HG02623 (cell line): ENCODE measurements around the gene TTLL5.
"Not testable (repeated sequence)": the region's sequence is repeated elsewhere in the genome, so short reads cannot be mapped to it uniquely, and the experiment has no call there.

Experiments used
- ATAC-seq: cut with Tn5 transposase; IDR thresholded peaks from one replicate; pipeline ENCODE4 v1.9.1; 2021; ENCODE audit warnings: moderate library complexity; ENCODE audit not compliant: unreplicated experiment

Gene TTLL5

DNA sequence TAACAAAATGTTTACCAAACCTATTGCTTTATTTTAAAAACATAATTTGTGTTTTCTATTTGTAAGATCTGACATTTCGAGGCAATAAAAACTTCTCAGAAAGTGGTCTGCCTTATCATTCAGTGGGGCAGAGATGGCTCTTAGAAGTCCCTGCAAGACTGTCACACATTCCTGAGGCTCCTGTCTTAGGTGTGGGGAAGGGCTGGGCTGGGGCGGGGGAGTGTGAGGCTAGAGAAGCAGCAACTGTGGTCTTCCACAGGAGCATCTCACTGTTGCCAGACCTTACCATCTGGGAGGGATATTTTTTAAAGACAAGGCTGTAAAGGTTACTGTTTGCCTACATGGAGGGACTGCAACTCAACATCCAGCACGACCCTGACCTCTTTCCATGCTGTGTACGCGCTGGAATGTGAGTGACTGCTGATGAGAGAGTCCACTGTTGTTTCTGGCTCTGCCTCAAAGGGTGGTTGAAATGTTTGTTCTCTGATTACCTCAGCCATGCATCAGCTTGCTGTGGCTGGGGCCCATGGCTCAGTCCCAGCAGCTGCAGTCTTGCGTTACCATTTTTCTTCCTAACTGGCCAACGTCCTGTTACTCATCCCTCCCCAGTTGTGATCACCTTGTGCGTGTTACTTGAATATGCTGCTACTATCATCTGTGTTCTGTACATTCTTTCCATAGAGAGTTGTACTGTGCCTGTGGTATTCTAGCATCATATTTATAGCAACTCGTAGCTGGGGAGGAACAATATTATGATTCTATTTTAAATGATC, 12.8 kb upstream of the TTLL5 start:
- no peak for ATAC-seq

DNA sequence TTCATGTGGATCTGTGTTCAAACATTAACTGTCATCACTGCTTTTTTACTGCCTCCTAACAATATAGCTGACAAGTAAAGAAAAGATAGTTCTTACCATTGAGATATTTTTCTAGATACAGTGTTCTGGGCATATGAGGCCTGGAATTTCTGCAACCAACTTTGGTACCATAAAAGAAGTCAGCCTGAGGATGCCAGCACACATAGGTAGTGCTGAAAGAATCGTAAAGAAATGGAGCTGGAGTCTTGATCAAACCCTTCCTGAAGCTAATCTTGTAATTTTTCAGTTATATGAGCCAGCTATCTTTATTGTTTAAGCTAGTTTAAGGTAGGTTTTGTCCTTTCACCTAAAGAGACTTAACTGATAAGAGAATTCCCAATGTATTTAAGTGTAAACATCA, 11.7 kb upstream of the TTLL5 start:
- no peak for ATAC-seq

DNA sequence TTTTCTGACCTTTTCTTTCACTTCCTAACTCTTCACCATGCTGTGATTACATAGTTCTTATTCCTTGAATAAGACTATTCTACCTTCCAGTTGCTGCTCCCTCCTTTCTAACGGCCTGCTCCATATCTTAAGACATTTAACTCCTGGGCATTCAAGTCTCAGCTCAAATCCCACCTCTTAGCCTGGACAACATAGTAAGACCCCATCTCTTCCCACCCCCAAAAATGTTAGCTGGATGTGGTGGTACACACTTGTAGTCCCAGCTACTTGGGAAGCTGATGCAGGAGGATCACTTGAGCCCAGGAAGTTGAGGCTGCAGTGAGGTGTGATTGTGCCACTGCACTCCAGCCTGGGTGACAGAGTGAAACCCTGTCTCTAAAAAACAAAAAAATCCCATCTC, 11.3 kb upstream of the TTLL5 start:
- no peak for ATAC-seq

DNA sequence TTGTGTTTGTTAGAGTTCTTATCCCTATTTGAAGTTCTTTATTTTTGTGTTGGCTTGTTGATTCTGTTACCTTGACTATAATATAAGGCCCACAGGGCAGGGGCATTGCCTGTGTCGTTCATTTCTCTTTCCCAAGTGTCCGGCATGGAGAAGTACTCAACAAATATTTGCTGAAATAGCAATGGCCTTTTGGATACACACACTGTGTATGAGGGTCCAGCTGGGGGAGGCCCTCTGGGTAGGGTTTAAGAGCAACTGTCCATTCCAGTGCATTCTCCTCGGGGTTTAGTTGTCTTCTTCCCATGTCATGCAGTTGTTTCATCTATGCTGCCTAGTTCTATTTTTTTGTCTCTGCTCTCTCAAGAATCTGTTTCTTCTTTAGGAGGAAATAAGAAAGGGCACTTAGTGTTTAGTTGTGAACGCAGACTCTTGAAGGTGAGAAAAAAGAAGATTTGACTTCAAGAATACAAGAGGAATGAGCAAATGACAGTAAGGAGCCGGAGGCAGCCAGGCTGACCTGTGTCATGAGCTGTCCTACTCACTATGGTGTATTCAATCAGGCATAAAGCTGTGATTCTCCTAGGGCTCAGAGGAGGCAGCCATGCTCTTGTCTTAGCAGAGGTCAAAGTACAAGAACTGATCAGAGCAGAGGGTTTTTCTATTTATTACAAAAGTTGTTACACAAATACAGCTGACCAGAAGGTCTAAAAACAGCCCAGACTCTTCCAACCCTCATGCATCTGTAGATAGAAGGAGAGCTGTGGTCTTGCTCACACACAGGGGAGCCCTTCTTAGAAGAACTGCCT, 10.6 kb upstream of the TTLL5 start:
- ATAC-seq, result no peak

DNA sequence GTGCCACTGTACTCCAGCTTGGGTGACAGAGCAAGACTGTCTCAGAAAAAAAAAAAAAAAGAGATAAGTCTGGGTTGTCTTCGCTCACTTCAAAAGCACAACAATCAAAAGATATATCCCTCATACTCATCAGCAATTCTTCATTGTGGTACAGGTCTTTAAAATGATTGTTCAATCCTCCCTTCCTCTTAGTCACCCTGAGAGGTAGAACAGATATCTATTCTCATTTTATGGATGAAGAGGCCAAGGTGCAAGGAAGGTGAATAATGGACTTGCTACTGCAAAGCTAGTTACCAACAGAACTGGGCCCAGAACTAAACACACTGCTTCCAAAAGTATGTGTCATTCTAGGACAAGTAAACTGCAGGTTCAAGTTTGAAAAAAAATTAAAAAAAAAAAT, 7.5 kb upstream of the TTLL5 start:
- no peak for ATAC-seq

DNA sequence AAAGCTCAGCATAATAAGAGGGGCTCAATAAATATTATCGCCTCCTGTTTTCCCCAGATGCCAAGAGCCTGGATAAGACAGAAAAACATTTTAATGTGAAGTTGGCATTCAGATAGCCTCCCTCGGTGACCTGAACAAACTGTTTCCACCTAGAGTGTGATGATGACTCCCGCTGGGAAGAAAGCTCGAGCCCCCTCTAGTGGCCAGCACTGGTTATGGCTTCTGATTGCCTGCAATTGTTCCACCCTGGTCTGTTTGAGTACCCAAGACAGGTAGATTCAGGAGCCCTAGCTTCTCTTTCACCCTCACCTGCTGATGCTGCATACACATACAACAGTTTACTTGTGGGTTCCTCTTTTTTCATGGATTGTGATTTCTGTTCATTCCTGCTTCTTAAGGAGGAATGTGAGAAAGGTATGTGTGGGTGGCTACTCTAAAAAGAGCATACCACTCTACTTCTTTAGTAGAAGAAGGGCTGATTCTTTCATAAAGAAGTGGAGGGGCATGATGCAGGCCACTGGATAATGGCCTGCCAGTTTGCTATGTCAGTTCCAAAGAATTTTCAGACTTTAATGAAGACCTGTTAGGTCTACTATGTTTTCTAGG, 6.8 kb upstream of the TTLL5 start:
- no peak for ATAC-seq

DNA sequence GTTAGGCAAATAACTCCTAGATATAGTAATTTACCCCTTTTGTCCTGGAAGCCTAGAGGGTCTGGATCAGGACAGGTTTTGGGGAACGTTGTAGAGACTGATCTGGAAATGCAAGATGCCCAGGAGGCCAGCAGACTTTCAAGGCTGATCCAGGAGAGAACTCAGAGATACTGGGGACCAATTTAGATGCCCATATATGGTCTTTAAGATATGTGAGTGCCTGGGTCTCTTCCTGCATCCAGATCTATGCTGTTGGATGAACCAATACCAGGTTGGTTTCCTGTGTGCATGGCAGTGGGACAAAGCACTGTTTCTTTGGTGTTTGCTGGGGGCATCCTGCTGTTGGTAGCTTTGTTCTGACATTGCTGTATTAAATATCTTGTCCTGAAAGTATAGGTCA, 5.8 kb upstream of the TTLL5 start:
- no peak for ATAC-seq

DNA sequence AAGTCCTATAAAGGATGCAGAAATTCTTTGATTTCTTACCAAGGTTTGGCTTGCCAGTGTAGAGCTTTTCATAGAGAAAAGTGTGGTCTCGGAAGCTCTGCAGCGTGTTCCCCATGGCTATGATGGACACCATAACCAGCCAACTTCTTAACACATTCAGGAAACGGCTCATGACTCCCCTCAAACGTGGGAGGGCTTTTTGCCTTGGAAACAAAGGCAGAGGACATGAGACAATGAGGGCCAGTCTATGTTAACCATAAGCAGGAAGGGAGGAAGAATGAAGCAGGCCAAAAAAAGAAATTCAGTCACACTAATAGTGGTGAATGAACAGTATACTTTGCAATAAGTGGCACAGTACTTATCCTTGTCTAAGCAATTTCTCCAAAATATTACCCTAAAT, 3.7 kb upstream of the TTLL5 start:
- ATAC-seq, result no peak

DNA sequence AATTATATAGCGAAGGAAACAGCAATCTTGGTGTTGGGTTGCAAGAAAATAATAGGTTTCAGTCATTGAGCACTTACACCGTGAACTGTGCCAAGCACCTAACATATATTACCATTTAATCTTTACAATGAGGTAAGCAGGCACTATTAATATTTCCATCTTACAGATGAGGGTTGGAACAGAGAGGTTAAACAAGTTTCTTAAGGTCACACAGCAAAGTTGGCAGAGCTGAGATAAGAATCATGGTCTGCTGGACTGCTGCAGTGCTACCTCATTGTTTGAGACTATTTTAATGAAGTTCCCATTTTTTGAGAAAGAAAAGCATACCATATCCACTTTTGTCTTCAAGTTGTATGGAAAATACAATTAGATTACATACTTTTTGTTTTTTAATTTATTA, 2.1 kb upstream of the TTLL5 start:
- ATAC-seq, result no peak

DNA sequence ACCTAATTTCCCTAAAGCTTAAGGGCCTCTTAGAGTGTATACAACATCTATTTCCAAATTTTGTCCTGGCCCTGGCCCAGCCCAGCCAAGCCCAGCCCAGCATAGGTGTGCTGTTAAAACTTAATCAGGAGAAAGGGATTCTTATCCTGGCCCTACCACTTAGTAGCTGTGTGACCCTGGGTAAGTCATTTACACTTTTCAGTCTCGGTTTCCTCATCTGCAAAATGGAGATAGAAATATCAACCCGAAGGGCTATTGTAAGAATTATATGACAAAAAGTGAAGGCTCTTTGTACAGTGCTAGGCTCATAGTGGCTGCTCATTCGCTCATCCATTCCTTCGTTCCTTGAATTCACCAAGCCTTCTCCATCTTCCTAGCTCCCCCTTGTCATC, 812 bp upstream of the TTLL5 start:
- ATAC-seq, result no peak

DNA sequence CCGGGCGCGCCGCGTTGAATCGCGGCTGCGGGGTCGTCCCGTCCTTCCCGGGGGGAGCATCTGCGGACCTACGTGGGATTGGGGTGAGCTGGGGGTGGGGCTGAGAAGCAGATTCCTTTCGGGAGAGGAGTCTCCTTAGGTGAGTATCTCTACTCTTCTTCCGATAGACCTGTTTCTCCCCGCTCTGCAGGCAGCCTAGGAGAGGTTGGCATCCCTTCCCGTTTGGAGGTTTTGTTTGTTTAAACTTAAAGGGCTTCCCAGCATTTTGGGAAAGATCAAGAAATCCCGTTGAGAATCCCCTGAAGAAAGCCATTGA, 411 bp downstream of the TTLL5 start:
- no peak for ATAC-seq

DNA sequence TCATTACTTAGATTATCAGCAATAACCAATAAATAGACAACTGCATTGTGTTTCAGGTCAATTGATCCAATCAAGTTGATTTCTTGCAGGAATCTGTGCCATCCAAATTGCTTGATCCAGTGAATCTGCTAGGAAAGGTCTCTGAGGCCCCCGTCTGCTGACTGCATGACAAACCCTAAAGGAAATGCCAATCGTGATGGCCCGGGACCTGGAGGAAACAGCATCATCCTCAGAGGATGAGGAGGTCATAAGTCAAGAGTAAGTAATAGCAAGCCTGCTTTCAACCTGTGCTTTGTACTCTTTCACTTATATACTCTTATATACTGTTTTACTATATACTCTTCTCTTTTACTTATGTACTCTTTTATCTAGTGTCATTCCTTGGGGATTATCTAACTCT, 1.9 kb downstream of the TTLL5 start:
- ATAC-seq, result no peak

DNA sequence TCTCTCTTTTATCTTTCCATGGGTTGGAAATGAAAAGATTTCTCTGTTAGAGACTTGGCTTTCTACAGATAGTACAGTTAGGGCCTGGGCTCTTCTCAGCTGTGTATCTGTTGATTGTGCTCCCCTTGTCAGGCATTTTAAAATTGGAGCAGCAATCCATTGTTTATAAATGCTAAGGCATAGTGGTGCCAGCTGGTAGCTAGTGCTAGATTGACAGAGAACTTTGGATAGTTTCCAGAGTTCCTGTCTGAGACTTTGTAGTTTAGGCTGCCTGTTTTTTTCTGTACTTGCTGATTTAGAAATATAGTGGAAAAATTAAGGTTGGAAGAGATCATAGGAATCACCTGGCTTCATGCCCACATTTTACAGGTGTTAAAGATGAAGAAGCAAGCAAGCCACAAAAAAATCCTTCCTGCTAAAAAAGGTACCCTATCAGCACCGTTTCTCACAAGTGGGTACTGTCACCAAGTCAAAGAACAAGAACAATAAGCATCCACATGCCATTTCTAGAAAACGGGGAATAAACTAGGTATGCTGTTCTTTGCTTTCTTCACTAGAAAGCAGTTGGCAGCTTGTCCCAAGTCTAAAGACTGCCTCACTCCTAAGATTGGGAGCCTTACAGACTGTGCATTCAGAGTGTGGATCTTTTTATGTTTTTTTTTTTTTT, 6.2 kb downstream of the TTLL5 start:
- ATAC-seq, result no peak

DNA sequence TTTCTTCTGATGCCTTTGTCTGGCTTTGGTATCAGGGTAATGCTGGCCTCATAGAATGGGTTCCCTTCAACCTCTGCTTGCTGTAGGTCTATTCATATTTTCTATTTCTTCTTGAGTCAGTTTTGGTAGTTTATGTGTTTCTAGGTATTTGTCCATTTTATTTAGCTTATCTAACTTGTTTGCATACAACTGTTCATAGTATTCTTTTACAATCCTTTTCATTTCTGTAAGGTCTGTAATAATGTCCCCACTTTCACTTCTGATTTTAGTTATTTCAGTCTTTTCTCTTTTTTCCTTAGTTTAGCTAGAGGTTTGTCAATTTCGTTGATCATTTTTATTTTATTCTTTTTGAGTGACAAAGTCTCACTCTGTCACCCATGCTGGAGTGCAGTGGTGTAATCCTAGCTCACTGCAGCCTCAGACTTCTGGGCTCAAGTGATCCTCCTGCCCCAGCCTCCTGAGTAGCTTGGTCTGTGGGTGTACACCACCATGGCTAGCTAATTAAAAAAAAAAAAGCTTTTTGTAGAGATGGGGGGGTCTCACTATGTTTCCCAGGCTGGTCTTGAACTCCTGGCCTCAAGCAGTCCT, 11.7 kb downstream of the TTLL5 start:
- ATAC-seq, result no peak

DNA sequence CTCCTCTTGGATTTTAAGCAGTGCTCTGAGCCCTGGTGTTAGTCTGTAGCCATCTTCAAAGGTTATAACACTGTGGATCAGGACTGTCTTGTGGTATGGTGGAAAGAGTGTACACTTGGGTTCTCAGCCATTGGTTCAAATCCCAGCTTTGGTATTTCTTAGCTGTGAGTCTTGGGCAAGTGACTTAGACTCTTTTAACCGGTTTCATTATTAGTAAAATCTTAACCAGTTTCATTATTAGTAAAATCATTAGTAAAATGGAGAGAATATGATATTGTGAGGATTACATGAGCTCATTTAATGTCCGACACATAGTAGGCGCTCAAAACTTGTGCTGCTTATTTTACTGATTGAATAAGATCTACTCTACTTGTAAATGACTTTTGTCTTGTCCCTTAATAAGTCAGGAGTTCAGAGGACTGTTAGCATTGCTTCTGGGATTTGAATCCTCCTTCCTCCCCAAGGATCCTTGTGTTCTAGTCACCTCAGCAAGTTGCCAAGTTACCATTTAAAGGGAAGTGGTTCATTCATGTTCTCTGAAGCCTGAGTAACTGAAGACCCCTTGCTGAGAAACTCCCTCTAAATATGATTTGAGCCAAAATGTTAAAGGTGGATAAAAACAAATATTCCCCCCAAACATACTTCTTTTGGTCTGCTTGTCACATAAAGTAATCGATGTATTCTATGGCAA, 12.4 kb downstream of the TTLL5 start:
- ATAC-seq, result peak; percentile 38

DNA sequence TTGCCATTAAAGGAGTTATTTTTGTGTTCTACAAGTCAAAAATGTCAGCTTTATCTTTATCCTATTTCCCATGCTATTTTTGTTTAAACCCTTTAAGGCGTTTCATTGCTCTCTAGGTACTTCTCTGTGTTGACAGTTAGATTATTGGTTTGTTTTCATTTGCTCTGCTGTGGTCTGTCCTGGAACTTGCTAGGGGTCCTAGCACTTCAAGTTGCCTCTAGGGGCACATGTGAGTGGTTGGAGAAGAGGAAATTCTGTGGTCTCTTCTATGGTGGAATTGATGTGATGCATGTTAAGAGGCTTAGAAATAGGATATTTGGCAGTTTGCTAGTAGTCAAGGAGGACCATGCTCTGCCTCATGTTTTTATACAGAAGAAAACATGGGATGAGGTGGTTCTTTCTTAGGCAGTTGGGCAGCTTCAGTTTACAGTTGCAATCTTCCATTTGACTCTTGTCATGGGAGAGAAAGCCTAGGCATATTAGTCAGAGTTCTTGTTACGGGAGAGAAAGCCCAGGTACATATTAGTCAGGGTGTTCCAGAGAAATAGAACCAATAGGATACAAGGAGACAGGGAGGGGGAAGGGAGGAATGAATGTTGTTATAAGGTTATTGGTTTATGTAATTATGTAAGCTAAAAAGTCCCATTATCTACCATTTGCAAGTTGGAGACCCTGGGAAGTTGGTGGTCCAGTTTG, 14.4 kb downstream of the TTLL5 start:
- no peak for ATAC-seq

DNA sequence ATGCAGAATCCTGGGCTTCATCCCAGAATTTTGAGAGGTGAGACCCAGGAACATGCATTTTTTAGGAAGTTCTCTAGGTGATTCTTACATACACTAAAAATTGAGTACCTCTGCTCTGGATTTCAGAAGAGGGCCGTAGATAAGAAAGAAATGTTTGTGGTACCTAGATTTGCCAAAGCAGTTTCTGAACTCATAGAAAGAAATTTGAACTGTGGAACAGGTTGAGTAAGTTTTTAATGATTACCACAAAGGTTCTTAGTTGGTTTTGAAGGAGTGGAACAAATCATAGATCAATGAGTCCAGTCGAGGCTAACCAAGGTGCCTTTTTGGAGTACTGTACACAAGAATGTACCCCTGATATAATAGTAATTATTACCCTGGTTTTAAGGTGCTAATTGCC, 24.9 kb downstream of the TTLL5 start:
- no peak for ATAC-seq

DNA sequence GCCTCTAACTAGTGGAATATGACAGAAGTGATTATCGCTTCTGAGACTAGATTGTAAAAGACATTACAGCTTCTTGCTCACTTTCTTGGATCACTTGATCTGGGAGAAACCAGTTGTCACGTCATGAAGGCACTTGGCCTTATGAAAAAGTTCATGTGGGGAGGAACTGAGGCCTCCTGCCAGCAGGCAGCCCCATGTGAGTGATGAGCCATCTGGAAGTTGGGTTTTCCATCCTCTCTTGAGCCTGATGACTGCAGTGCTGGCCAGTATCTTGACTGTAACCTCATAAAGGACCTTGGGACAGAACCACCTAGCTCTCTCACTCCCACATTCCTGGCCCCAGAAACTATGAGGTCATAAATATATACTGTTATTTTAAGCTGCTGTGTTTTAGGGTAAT, 28.0 kb downstream of the TTLL5 start:
- ATAC-seq, result no peak

DNA sequence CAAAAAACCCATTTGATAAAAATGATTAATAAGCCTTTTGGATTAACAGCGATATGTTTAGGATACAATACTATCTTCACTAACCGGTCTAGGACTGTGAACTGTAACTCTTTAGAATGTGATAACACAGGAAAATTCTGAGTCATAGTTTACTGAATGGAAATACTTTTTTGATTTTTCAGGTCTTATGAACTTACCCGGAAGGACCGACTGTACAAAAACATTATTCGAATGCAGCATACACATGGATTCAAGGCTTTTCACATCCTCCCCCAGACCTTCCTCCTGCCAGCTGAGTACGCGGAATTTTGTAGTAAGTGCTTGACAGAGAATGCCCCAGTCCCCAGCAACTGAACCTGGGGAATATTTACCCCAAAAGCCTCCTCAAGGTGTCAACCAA, 29.0 kb downstream of the TTLL5 start:
- no peak for ATAC-seq

DNA sequence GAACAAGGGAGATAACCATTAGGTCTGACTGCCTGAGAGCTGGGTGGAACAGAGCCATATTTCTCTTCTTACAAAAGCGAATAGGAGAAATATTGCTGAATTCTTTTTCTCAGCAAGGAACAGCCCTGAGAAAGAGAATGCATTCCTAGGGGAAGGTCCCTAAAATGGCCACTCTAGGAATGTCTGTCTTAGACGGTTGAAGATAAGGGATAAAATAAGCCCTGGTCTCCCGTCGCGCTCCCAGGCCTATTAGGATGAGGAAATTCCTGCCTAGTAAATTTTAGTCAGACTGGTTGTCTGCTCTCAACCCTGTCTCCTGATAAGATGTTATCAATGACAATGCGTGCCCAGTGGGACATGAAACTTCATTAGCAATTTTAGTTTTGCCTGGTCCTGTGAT, 34.0 kb downstream of the TTLL5 start:
- ATAC-seq, result not testable (repeated sequence)
